Activated naive CD8-positive, alpha-beta T cell treated with anti-CD3 and anti-CD28 coated beads, Interleukin-2, amount 10 ng/mL, durations not matched to agents 7 days and 5 days (primary cell): ENCODE measurements around the gene RB1. TPM values are rescaled to one million over a fixed set of nuclear protein-coding genes. Genes with fewer than 3 reads are reported as not detected.

Experiments used
- ATAC-seq: fragments of 150-1000 bp; cut with Tn5 transposase; one replicate; pipeline ENCODE4 v1.10.0; 2021; ENCODE audit warnings: low read depth, moderate library complexity
- POLR2A ChIA-PET: fragments of 350-600 bp; sonication (Branson Sonifier 250); formaldehyde crosslinking; loops from one replicate; lab custom pipeline; 2021; ENCODE audit warnings: antibody characterized with exemption; lab: Charles Lee
- DNase-seq: peaks from one replicate; pipeline ENCODE4 v3.0.0; 2021
- H3K27ac Mint-ChIP-seq: one replicate; pipeline ENCODE4 v1.8.0; 2022; ENCODE audit warnings: mild to moderate bottlenecking, mixed read lengths
- H3K27me3 Mint-ChIP-seq: one replicate; pipeline ENCODE4 v1.8.0; 2022; ENCODE audit warnings: mild to moderate bottlenecking, moderate library complexity, mixed read lengths
- H3K36me3 Mint-ChIP-seq: one replicate; pipeline ENCODE4 v1.8.0; 2021; ENCODE audit warnings: mild to moderate bottlenecking, mixed read lengths
- H3K4me1 Mint-ChIP-seq: one replicate; pipeline ENCODE4 v1.8.0; 2021; ENCODE audit warnings: mixed read lengths
- H3K4me3 Mint-ChIP-seq: one replicate; pipeline ENCODE4 v1.8.0; 2022; ENCODE audit warnings: mild to moderate bottlenecking, moderate library complexity, mixed read lengths
- H3K9me3 Mint-ChIP-seq: one replicate; pipeline ENCODE4 v1.8.0; 2021; ENCODE audit warnings: mixed read lengths
- total RNA-seq, 2 experiments: library from RNA; stranded (reverse); gene quantifications; one replicate each; pipeline ENCODE4 v1.2.3, GENCODE V29; 2021

Gene RB1
- total RNA-seq, 2 experiments from 2014 or later: 40.6 to 42.4 TPM

DNA sequence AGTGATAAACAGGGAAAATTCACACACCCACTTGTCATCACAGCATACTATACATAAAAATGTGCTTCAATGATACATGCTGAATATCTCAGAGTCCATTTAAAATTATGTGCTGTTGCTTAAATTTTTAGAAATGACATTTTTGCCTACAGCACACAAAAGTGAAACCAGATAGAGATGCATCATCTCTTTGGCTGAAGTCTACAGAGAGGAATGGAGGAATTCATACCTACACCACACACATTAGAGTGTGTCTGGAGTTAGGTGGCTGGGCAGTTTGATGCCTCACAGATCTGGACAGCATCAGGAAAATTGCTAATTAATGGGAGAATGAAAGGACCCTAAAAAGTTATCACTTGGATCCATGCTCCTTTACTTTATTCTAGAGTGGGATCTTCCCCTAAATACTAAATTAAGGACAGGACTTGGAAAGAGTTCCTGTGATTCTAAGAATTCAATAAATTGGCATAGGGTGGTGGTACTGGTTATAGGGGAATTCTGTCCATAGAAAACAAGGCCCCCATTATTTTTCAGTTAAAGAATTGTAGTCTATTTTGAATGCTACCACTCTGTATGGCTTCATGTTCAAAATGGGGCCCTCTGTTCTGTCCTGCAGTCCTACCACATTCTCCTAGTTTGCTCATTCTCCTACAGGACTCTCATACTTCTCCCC lies 188.0 kb downstream of the RB1 start:
- no peak for DNase-seq
- no peak for ATAC-seq
- POLR2A ChIA-PET: interaction anchor here (0.9 to 2.1 kb wide), 11 partner anchors 12 to 91 kb away, joined by 3 to 24 read pairs (median 6); partner anchors contain the start of genes LPAR6 and RCBTB2
- Mint-ChIP-seq H3K36me3 (peaks cover 35% of the 10 kb centered on the region), H3K4me3 (no peak overlapping the region), H3K27me3 (no peaks in the 10 kb centered on the region), H3K4me1 (peaks cover 40% of the 10 kb centered on the region), H3K27ac (no peak overlapping the region), H3K9me3 (peaks cover 2% of the 10 kb centered on the region)

DNA sequence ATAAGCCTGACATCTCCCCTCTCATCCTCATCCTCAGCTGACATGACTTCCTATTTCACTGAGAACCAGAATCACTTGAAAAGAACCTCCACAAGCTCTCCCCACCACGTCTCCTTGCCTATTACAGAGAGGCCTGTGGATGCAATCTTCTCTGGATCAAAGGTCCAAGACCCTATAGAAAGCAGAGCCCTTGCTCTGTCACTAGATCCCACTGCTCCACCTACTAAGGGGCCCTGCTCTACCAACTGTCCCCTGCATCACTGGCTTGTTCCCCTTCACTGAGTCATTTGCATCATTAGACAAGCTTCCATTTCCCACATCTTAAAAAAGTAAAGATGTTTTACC lies 188.5 kb downstream of the RB1 start:
- ATAC-seq (peak; percentile 45), DNase-seq (no peak)
- H3K27me3 Mint-ChIP-seq: no peaks in the 10 kb centered on the region
- peaks cover 2% of the 10 kb centered on the region for H3K9me3 Mint-ChIP-seq
- peaks cover 41% of the 10 kb centered on the region for H3K4me1 Mint-ChIP-seq
- H3K27ac Mint-ChIP-seq: no peak overlapping the region
- peaks cover 34% of the 10 kb centered on the region for H3K36me3 Mint-ChIP-seq
- H3K4me3 Mint-ChIP-seq: no peak overlapping the region
- POLR2A ChIA-PET: interaction anchor here (0.6 to 2.1 kb wide), 13 partner anchors 13 to 321 kb away, joined by 3 to 24 read pairs (median 4); partner anchors contain the start of genes LPAR6 and RCBTB2

DNA sequence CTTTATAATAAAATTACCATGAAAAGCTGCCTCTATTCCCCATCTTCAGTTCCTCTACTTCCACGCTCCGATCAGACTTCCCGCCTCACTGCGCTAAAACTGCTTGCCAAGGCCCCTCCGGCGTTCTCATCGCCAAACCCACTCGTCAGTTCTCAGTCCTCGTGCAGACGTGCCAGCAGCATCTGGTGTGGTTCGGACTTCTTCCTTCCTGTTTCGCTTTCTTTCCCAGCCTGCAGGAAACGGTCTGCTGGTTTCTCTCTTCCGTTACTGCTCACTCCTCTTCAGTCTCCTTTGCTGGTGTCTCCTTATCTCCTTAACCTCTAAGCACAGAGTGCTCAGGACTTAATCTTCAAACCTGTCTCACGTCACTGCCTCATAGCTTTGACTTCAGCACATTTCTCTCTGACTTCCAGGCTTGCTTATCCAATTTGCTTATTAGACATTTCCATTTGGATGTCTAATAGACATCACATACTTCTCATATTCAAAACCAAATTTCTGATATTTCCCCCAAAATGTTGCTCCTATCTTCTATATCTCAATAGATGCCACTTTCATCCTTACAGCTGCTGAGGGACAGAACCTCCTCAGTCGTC lies 189.0 kb downstream of the RB1 start:
- Mint-ChIP-seq H3K9me3 (no peaks in the 10 kb centered on the region), H3K27ac (no peak overlapping the region), H3K27me3 (no peaks in the 10 kb centered on the region), H3K4me1 (peaks cover 43% of the 10 kb centered on the region), H3K4me3 (no peak overlapping the region), H3K36me3 (peaks cover 29% of the 10 kb centered on the region)
- ATAC-seq (peak; percentile 85), DNase-seq (peak; percentile 70)
- POLR2A ChIA-PET: interaction anchor here (0.6 to 2.1 kb wide), 14 partner anchors 13 to 321 kb away, joined by 3 to 24 read pairs (median 4); partner anchors contain the start of genes LPAR6 and RCBTB2

DNA sequence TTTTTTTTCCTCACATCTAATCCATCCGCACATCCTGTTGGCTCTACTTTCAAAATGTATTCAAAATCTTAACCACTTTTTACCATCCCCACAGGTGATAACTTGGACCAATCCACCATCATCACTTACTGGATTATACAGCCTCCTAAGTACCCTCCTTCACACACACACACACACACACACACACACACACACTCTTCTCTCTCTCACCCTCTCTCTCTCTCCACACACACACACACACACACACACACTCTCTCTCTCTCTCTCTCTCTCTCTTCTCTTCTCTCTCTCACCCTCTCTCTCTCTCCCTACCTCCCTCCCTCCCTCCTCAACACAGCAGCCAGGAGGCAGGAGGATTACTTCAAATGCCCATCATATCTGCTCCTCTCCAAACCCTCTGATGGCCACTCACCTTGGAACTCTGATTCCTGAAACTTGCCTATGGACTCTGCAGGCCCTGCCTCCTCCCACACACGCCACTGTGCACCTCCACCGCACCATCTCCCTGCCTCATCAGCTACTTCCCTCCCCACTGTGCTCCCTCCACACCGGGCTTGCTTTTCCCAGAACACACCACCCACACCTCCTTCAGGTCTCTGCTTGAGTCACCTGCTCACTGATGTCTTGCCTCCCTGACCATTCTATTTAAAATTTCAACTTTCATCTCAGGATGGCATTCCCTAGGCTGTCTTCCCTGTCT lies 189.7 kb downstream of the RB1 start:
- Mint-ChIP-seq H3K27me3 (no peaks in the 10 kb centered on the region), H3K9me3 (no peaks in the 10 kb centered on the region), H3K4me3 (no peak overlapping the region), H3K4me1 (peaks cover 45% of the 10 kb centered on the region), H3K27ac (no peak overlapping the region), H3K36me3 (peaks cover 25% of the 10 kb centered on the region)
- peak; percentile 46 for DNase-seq
- peak; percentile 27 for ATAC-seq
- POLR2A ChIA-PET: interaction anchor here (1.0 to 2.1 kb wide), 11 partner anchors 12 to 92 kb away, joined by 4 to 24 read pairs (median 7); partner anchors contain the start of genes LPAR6 and RCBTB2

DNA sequence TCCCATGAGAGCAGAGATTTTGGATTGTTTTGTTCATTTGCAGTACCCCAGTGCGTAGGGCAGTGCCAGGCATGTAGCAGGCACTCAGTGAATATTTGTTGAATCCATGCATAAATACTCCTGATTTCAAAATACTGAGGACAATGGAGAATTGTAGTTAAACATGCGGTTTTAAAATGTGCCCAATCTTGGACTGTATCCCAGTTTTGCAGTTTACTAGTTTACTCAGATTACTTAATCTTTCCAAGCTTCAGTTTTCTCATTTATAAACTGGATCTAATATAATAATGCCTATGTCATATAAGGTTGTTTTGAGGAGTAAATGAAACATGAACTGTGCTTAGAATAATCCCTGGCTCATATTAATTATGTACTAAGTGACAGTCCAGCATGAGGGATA lies 190.3 kb downstream of the RB1 start:
- ATAC-seq (no peak), DNase-seq (no peak)
- no peaks in the 10 kb centered on the region for H3K9me3 Mint-ChIP-seq
- no peak overlapping the region for H3K4me3 Mint-ChIP-seq
- H3K36me3 Mint-ChIP-seq: peaks cover 23% of the 10 kb centered on the region
- POLR2A ChIA-PET: interaction anchor here (1.4 to 1.6 kb wide), 3 partner anchors 12 to 68 kb away, joined by 4 to 9 read pairs (median 7); partner anchors contain the start of gene RCBTB2
- no peak overlapping the region for H3K27ac Mint-ChIP-seq
- peaks cover 43% of the 10 kb centered on the region for H3K4me1 Mint-ChIP-seq
- no peaks in the 10 kb centered on the region for H3K27me3 Mint-ChIP-seq

DNA sequence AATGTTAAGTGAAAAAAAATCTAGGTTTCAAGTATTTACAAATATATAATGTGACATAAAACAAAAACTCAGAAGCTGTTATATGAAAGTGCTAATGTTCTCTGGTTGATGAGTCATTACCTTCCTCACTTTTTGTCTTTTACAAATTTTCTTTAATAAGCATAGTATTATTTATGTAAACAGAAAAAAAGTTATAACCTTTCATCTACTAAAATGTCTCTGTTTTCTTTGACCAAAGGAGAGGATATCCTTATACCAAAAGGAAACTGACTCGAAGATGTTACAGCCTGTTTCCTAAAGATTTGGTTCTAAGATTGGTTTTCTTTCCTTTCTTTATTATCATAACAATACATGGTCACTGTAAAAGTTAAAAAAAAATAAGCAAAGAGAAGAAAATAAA lies 191.3 kb downstream of the RB1 start:
- Mint-ChIP-seq H3K4me3 (no peak overlapping the region), H3K36me3 (peaks cover 21% of the 10 kb centered on the region), H3K9me3 (no peaks in the 10 kb centered on the region), H3K4me1 (peaks cover 41% of the 10 kb centered on the region), H3K27ac (no peak overlapping the region), H3K27me3 (no peaks in the 10 kb centered on the region)
- ATAC-seq: no peak
- POLR2A ChIA-PET: interaction anchor here (1.4 to 1.6 kb wide), 3 partner anchors 11 to 67 kb away, joined by 4 to 9 read pairs (median 7); partner anchors contain the start of gene RCBTB2
- no peak for DNase-seq

DNA sequence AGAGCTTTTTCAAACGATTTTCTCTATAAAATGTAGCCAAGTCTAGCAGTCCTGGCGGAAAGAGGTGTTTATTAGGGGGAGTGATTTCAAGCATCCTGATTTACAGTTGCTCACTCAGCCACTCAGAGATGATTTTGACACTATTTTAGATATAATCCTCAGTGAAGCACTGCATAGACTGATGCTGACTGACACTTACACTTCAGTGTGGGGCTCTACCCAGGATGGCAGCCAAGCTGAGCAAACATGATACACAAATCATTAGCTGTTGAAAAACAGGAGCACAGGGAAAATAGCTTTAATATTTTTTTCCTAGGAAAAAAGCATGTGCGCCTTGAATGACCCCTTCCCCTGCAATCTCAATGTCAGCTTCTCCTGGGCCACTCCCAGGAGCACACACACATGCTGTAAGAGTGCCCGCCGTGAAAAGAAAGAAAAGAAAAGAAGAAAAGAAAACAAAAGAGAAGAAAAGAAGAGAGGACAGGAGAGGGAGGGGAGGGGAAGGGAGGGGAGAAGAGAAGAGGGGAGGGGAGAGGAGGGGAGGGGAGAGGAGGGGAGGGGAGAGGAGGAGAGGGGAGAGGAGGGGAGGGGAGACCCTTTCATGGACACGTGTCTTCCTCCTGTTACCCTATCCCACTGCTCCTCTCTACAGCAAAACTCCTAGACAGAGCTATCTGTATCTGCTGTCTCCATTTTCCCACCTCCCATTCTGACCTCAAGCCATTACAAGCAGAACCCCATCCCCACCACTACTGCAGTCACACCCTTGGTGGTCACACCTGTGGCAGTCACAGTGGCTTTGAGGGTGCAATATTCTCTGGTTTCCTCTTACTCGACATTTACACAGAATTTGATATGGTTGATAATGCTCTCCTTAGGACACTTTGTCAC lies 193.0 kb downstream of the RB1 start:
- Mint-ChIP-seq H3K9me3 (no peaks in the 10 kb centered on the region), H3K4me3 (peak overlapping the region; percentile 71), H3K27ac (peak overlapping the region; percentile 82), H3K27me3 (no peaks in the 10 kb centered on the region), H3K36me3 (peaks cover 20% of the 10 kb centered on the region), H3K4me1 (peaks cover 38% of the 10 kb centered on the region)
- POLR2A ChIA-PET: interaction anchor here (0.6 to 3.4 kb wide), 5 partner anchors 9 to 94 kb away, joined by 3 to 24 read pairs (median 6); partner anchors contain the start of gene RCBTB2
- peak; percentile 76 for DNase-seq
- ATAC-seq: peak; percentile 12

DNA sequence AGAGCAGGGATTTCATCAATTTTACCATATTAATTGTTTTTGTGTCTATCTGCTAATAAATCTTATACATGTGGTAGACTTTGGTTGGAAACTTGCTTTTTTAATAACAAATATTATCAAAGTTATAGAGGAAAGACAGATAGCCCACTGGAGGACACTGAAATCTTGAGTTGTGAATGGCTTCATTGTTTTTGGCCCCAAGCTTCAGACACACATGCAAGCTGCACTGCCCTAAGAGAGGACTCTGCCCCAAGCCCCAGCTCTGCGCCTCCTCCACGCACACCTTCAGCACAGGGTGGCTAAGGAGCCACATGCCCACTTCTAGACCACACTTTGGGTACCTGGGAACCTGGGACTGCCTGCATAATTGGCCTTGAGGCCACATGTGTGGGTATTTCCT lies 194.1 kb downstream of the RB1 start:
- H3K9me3 Mint-ChIP-seq: no peaks in the 10 kb centered on the region
- H3K36me3 Mint-ChIP-seq: peaks cover 29% of the 10 kb centered on the region
- H3K4me3 Mint-ChIP-seq: no peak overlapping the region
- ATAC-seq: no peak
- peaks cover 42% of the 10 kb centered on the region for H3K4me1 Mint-ChIP-seq
- no peaks in the 10 kb centered on the region for H3K27me3 Mint-ChIP-seq
- no peak overlapping the region for H3K27ac Mint-ChIP-seq
- POLR2A ChIA-PET: interaction anchor here (0.8 to 3.4 kb wide), 5 partner anchors 8 to 151 kb away, joined by 3 to 24 read pairs (median 7); partner anchors contain the start of gene RCBTB2
- no peak for DNase-seq

DNA sequence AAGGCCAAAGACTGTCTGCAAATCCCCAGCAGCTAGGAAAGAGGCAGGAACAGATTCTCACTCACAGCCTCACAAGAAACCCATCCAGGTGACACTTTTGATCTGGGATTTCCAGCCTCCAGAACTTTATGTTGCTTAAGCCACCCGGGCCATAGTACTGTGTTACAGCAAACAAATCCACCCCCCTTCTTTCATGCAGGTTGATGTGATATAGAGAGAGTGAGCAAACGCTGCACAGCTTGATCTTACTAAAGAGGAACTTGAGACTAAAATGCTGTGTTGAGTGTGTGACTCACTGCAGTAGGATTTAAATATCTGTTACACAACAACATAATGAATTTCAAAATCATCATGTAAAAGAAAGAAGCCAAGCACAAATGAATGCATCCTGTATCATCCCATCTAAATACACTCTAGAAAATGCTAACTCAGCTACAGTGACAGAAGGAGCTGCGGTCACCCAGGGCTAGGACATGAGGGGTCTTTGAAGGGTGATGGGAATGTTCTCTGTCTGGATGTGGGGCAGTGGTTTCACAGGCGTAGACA lies 197.2 kb downstream of the RB1 start:
- DNase-seq: no peak
- no peak for ATAC-seq
- no peaks in the 10 kb centered on the region for H3K9me3 Mint-ChIP-seq
- peaks cover 69% of the 10 kb centered on the region for H3K4me1 Mint-ChIP-seq
- H3K27me3 Mint-ChIP-seq: no peaks in the 10 kb centered on the region
- no peak overlapping the region for H3K4me3 Mint-ChIP-seq
- H3K36me3 Mint-ChIP-seq: peaks cover 45% of the 10 kb centered on the region
- peak overlapping the region; percentile 8 for H3K27ac Mint-ChIP-seq
- POLR2A ChIA-PET: interaction anchor here (1.1 kb wide), 1 partner anchor 32 kb away, joined by 4 read pairs; the partner anchor contains the start of gene RCBTB2

DNA sequence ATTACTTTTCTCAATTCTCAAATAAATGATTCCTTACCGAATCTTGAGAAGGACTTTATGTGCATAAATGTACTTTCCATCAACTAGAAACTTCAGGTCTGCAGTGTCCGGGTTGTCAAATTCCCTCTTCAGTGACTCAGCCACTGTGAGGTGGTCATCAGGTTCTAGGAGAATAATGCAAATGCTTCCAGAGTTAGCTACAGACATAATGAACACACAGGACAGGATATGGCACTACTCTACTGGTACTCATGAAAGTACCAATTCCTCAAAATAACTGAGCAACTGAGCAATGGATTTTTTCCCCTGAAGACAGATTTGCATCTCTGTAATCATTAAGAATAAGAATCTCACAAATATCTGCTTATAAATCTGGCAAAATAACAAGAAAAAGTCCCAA lies 198.2 kb downstream of the RB1 start:
- no peak overlapping the region for H3K27ac Mint-ChIP-seq
- POLR2A ChIA-PET: no interaction called here
- H3K27me3 Mint-ChIP-seq: no peaks in the 10 kb centered on the region
- peaks cover 49% of the 10 kb centered on the region for H3K36me3 Mint-ChIP-seq
- DNase-seq (no peak), ATAC-seq (no peak)
- H3K9me3 Mint-ChIP-seq: no peaks in the 10 kb centered on the region
- H3K4me3 Mint-ChIP-seq: no peak overlapping the region
- H3K4me1 Mint-ChIP-seq: peaks cover 73% of the 10 kb centered on the region

DNA sequence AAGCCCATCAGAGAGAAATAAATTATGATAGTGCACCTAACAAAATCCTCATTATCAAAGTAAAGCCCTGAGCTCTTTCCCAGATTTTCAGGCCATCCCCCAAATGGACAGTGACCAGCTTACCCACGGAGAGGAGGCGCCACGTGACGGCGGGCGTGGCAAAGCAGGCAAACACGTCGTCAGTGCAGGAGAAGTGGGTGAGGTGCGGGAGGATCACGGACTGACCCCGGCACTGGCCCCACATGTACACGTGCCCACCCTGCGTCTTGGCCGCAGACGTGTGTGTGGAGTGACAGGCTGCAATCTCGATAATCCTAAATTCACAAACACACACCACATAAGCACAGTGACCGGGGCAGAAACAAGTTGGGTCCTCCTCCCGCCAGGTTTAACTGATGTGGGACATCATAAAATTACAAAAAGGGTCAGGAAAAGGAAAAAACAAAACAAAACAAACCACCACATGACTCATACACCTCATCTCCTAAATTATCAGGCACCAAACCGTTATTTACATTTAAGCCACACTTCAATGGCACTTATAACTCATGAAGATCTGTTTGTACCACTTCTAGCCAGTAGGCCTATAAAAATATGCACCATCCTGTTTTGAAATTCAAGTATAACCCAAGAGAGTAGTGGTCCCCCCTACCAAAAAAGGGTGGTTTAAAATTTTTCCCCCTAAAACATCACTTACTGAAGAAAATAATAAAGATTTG lies 199.2 kb downstream of the RB1 start:
- Mint-ChIP-seq H3K36me3 (peaks cover 56% of the 10 kb centered on the region), H3K27me3 (no peaks in the 10 kb centered on the region), H3K4me1 (peaks cover 67% of the 10 kb centered on the region), H3K27ac (peak overlapping the region; percentile 17), H3K4me3 (no peak overlapping the region), H3K9me3 (no peaks in the 10 kb centered on the region)
- POLR2A ChIA-PET: no interaction called here
- DNase-seq: no peak
- ATAC-seq: no peak
